HG03025 (cell line): ENCODE measurements around the gene CRY2.
A peak's percentile ranks its signal among the peaks of the same experiment; 100 is the strongest.

Experiments
- ATAC-seq: cut with Tn5 transposase; IDR thresholded peaks from one replicate; pipeline ENCODE4 v1.9.1; 2021; ENCODE audit warnings: mild to moderate bottlenecking, moderate library complexity; ENCODE audit not compliant: unreplicated experiment, low FRiP score

The CRY2 gene

DNA sequence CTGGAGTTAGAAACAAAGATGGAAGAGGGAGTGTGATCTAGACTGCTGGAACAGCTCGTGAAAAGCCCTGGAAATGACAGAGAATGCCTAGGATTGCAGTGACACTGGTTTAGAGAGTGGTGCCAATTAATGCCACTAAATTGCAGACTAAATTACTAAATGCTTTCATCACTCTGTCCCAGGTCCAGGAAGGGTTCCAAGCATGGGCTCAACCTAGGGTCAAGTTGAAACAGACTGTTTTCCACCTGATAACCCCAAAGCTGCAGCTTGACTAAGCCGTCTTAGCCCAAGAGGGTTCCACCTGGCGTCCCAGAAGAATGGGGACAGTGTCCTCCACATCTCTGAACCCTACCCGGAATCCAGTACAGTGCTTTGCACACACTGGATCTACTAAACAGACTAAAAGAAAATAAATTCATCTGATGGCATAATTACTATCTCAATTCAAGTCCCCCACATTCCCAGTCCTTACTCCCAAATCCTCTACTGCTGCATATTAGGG lies 1.1 kb upstream of the CRY2 start:
- no peak for ATAC-seq

DNA sequence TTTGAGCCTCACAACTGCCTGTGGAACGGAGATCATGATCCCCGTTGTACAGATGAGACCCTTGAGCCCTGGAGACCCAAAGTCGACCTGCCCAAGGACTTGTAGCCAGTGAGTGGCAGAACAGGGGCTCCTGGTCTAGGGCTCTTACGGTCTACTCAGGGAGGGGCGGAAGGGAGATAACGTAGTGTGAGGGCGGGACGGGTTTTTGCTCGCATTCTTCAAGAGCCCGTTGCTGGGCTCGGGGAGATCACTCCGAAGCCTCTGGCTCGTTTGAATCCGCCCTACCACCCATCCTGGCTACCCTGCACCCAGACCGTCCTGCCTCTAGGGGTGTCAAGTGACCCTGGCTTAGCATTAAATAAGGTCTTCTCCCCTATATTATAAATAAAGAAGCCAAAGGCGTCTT lies 639 bp downstream of the CRY2 start:
- peak; percentile 13 for ATAC-seq

DNA sequence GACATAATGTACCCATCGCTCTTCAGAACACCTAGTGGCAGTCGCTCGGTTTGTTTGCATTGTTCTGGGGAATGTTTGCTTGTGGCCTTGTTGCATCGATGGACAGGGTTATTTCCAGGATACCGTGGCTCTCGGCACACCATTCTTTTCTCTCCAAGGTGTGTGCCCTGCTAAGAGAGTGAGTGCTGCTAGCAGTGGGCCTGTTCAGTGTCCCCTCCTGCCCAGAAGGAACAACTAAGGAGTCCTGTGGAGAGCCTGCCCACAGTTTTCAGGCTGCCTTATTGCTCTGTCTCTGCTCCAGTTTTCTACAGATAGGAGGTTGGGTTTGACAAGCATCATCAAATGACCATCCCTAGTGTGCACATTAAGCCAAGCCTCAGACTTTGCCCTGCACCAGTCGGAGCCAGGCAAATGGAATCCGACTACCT lies 1.4 kb downstream of the CRY2 start:
- no peak for ATAC-seq

GRCh38 chr11:45850446-45850845 lies 3.2 kb downstream of the CRY2 start:
- ATAC-seq: no peak

DNA sequence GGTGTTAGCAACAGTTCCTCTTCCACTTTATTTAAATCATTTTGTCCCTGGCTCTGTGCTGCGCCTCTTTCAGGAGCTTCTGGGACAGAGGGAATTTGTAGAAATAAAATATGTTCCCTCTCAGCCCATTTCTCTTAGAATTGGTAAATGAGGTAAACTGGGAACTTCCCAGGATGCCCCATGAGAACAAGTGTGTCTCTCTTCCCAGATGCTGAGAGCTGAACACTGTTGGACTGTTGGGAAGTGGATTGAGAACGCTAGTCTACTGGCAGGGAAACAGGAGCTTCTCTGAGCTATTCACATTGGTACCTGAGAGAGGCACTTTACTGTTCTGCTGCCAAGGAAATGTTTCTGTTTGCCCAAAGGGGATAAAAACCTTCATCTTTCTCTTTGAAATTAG lies 4.0 kb downstream of the CRY2 start:
- no peak for ATAC-seq

DNA sequence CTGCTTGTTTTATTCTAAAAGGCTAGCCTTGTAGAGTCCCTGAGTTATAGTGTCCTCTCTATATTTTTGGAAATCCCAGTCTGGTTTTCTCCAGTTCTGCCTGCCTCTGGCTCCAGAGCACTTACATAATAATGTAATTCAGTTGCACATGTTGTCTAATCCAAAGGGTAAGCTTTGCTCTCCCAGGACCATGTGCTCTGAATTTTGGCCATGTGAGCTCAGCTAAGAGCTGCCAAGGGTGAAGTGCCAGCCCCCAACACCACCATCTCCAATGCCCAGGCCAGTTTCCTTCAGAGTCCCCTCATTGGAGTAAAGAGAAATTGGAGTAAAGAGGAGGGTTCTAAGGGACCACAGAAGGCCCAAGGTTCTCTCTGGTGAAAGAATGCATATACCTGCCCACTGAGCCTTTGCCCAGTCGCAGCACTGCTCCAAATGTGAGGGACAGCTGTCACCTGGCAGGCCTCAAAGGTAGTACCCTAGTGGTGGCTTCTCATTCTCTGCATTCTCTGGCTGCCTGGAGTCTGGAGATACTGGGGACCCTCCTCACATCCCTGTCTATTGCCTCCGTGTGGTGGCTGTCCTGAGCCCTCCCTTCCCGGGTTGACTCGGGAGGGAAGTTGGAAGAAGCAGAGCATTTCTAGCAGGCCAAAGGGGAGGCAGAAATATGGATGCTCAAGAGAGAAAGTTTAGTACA lies 4.9 kb downstream of the CRY2 start:
- ATAC-seq: no peak

DNA sequence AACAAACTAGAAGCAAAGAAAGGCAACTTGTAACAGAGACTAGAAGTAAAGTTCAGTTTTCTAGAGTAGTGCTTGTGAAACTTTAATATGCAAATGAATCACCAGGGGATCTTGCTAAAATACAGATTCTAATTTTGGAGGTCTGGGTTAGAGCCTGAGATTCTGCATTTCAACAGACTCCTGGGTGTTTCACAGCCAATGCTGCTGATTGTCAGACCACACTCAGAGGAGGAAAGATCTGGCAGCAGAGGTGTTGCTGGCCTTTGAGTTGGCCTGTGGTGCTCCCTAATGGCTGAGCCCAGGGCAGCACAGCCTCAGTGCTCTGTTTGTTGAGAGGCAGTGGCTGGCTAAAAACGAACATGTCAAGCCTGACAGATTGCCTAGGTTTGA lies 5.4 kb downstream of the CRY2 start:
- no peak for ATAC-seq

GRCh38 chr11:45853332-45854219 lies 6.3 kb downstream of the CRY2 start:
- ATAC-seq: no peak

- no peak for ATAC-seq
Measured at GRCh38 chr11:45855308-45855707, 8.0 kb downstream of the CRY2 start.

- no peak for ATAC-seq
Measured at GRCh38 chr11:45856044-45856468, 8.8 kb downstream of the CRY2 start.

DNA sequence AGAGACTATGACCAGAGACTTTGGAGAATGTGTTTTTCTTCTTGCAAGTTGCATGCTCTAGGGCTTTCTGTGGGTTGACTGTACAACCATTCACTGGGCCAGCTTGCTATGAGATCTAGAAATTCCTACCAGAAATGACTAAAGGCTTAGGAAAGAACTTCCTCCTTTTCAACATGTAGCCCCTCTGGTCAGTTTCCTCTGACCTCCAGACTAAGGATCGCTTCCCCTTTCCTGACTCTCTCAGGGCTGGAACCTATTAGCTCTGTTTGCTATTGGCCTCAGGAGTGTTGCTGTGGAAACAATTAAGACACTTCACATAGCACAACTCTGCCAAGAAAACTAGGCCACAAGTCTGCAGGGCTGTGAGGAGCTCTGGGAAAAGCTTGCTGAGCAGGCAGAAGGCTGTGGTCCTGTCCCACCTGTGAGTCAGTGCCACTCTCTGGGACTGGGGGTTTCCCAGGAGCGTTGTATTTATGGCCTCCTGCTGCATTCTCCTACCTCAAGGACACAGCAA lies 10.7 kb downstream of the CRY2 start:
- no peak for ATAC-seq

- ATAC-seq: no peak
Measured at GRCh38 chr11:45858751-45859398, 11.6 kb downstream of the CRY2 start.

DNA sequence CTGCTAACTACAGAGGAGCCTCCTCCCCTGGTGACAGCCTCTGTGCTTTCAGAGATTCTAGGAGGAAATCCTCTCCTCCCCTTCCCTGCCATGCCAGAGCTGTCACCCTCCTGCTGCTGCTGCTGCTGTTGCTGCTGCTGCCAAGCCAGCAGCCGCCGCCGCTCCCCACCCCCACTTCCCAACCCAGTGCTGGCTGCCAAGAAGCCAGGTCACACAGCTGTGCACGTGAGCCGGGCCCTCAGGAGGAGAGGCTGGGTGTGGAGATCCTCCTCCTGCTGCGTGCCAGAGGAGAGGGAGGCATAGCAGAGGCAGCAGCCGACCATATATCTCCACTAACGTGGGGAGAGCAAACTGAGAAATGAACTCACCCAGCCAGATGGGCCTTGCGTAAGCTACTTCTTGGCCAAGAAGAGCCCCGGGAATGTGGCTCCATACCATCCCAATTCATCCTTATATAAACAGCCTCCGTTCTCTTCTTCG lies 12.4 kb downstream of the CRY2 start:
- ATAC-seq: no peak

GRCh38 chr11:45860348-45860747 lies 13.1 kb downstream of the CRY2 start:
- ATAC-seq: no peak

- ATAC-seq: no peak
Measured at GRCh38 chr11:45860764-45861510, 13.7 kb downstream of the CRY2 start.

DNA sequence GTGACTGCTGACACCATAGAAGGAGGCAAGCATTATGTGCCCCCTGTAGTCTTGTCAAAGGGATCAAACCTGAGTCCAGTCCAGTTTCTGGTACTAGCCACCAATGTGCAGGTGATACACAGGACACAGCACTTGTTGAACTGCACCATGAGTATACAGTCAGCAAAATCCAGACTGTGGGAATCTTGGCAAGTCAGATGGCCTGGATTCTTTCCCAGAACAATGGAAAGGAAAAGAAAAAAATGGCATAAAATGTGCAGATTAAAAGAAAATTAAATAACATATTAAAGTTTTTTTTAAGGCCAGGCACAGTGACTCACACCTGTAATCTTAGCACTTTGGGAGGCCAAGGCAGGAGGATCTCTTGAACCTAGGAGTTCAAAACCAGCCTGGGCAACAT lies 16.8 kb downstream of the CRY2 start:
- ATAC-seq: no peak

GRCh38 chr11:45869551-45869950 lies 22.3 kb downstream of the CRY2 start:
- ATAC-seq: no peak

DNA sequence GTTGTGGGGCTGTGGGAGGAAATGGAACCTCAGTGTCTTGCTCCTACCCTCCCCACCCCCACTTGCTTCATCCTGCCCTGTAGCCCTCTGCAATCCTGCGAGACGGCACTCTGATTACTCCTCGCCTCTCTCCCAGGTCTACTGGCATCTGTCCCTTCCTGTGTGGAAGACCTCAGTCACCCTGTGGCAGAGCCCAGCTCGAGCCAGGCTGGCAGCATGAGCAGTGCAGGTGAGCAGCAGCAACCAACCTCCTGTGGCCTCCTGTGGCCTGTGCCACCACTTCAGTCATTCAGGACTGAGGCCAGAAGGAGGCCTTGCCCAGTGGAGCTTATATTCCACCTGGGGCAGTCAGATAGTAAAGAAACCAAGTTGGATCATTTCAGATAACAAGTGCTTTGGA lies 23.4 kb downstream of the CRY2 start:
- ATAC-seq: no peak

GRCh38 chr11:45871638-45872037 lies 24.4 kb downstream of the CRY2 start:
- ATAC-seq: no peak
